Activated CD4-positive, alpha-beta memory T cell treated with anti-CD3 and anti-CD28 coated beads for 36 hours (primary cell): ENCODE results near the gene C8G. TPM values are rescaled to one million over a fixed set of nuclear protein-coding genes. Genes with fewer than 3 reads are reported as not detected.

Experiments
- CTCF ChIA-PET: fragments of 350-600 bp; sonication (Branson Sonifier 250); formaldehyde crosslinking; loops from one replicate; lab custom pipeline; 2021; ENCODE audit warnings: antibody characterized with exemption, inconsistent platforms; lab: Charles Lee
- POLR2A ChIA-PET: fragments of 350-600 bp; sonication (Branson Sonifier 250); formaldehyde crosslinking; loops from one replicate; lab custom pipeline; 2021; ENCODE audit warnings: antibody characterized with exemption; lab: Charles Lee
- DNase-seq: peaks from one replicate; pipeline ENCODE4 v3.0.0-alpha.2; 2020
- H3K27ac Mint-ChIP-seq: one replicate; pipeline ENCODE4 v1.8.0; 2021; ENCODE audit warnings: mixed read lengths
- H3K27me3 Mint-ChIP-seq: one replicate; pipeline ENCODE4 v1.8.0; 2021; ENCODE audit warnings: mixed read lengths
- H3K36me3 Mint-ChIP-seq: one replicate; pipeline ENCODE4 v1.8.0; 2021; ENCODE audit warnings: mixed read lengths
- H3K4me1 Mint-ChIP-seq: one replicate; pipeline ENCODE4 v1.8.0; 2021; ENCODE audit warnings: low read depth, mixed read lengths
- H3K4me3 Mint-ChIP-seq: one replicate; pipeline ENCODE4 v1.8.0; 2021; ENCODE audit warnings: mild to moderate bottlenecking, mixed read lengths
- H3K9me3 Mint-ChIP-seq: one replicate; pipeline ENCODE4 v1.8.0; 2021; ENCODE audit warnings: mixed read lengths
- intact Hi-C: fragments of 100-400 bp; cut with micrococcal nuclease; formaldehyde crosslinking; loops from one replicate; pipeline ENCODE4 v1.15.1; 2023
- total RNA-seq, 2 experiments: library from RNA; stranded (reverse); gene quantifications; one replicate each; pipeline ENCODE4 v1.2.3, GENCODE V29; 2021

C8G gene
- total RNA-seq, 2 experiments from 2014 or later = 0.90 to 0.94 TPM

- peaks cover 35% of the 10 kb centered on the region for H3K36me3 Mint-ChIP-seq
These were observed 23.3 kb upstream of the C8G start for GRCh38 chr9:136921718-136922117.

GRCh38 chr9:136922540-136922939, 22.5 kb upstream of the C8G start:
- peaks cover 30% of the 10 kb centered on the region for H3K36me3 Mint-ChIP-seq
- H3K27me3 Mint-ChIP-seq = no peaks in the 10 kb centered on the region
- H3K27ac Mint-ChIP-seq = peak overlapping the region; percentile 23
- no peaks in the 10 kb centered on the region for H3K9me3 Mint-ChIP-seq
- intact Hi-C loops = no loop called here
- no peaks in the 10 kb centered on the region for H3K4me1 Mint-ChIP-seq
- CTCF ChIA-PET = no interaction called here
- POLR2A ChIA-PET = no interaction called here
- DNase-seq = no peak
- H3K4me3 Mint-ChIP-seq = no peak overlapping the region

More at GRCh38 chr9:136921718-136922117, 23.3 kb upstream of the C8G start:
- DNase-seq = no peak
- no peak overlapping the region for H3K4me3 Mint-ChIP-seq
- ChIA-PET POLR2A (interaction anchor here (0.6 kb wide), 1 partner anchor 96 kb away, joined by 3 read pairs; no protein-coding TSS in a partner anchor), CTCF (no interaction called here)
- H3K27ac Mint-ChIP-seq = no peak overlapping the region
- no peaks in the 10 kb centered on the region for H3K9me3 Mint-ChIP-seq
- H3K27me3 Mint-ChIP-seq = no peaks in the 10 kb centered on the region
- intact Hi-C loops = no loop called here
- peaks cover 3% of the 10 kb centered on the region for H3K4me1 Mint-ChIP-seq

- peaks cover 5% of the 10 kb centered on the region for H3K4me1 Mint-ChIP-seq
- no peak for DNase-seq
- H3K4me3 Mint-ChIP-seq = no peak overlapping the region
- H3K36me3 Mint-ChIP-seq = peaks cover 29% of the 10 kb centered on the region
- intact Hi-C loops = no loop called here
- POLR2A ChIA-PET = no interaction called here
- H3K27ac Mint-ChIP-seq = no peak overlapping the region
- CTCF ChIA-PET = interaction anchor here (1.5 kb wide), 1 partner anchor 82 kb away, joined by 5 read pairs; the partner anchor contains the start of gene AJM1
- no peaks in the 10 kb centered on the region for H3K9me3 Mint-ChIP-seq
- H3K27me3 Mint-ChIP-seq = no peaks in the 10 kb centered on the region
These were observed 21.2 kb upstream of the C8G start for GRCh38 chr9:136923881-136924280.

- CTCF ChIA-PET = interaction anchor here (1.0 to 1.5 kb wide), 3 partner anchors 83 to 103 kb away, joined by 3 to 5 read pairs (median 4); partner anchors contain the start of gene AJM1
- no peak for DNase-seq
- no peak overlapping the region for H3K27ac Mint-ChIP-seq
- POLR2A ChIA-PET = no interaction called here
- H3K36me3 Mint-ChIP-seq = peaks cover 24% of the 10 kb centered on the region
- peaks cover 7% of the 10 kb centered on the region for H3K4me1 Mint-ChIP-seq
- H3K9me3 Mint-ChIP-seq = no peaks in the 10 kb centered on the region
- H3K27me3 Mint-ChIP-seq = no peaks in the 10 kb centered on the region
- H3K4me3 Mint-ChIP-seq = no peak overlapping the region
- intact Hi-C loops = no loop called here
These were observed 19.5 kb upstream of the C8G start for GRCh38 chr9:136925414-136926153.

- ChIA-PET POLR2A (no interaction called here), CTCF (interaction anchor here (1.0 to 1.3 kb wide), 2 partner anchors 84 to 103 kb away, joined by 3 to 4 read pairs; partner anchors contain the start of gene AJM1)
- H3K4me1 Mint-ChIP-seq = peaks cover 8% of the 10 kb centered on the region
- no peaks in the 10 kb centered on the region for H3K9me3 Mint-ChIP-seq
- no peak overlapping the region for H3K4me3 Mint-ChIP-seq
- DNase-seq = no peak
- intact Hi-C loops = no loop called here
- H3K27ac Mint-ChIP-seq = no peak overlapping the region
- H3K36me3 Mint-ChIP-seq = peaks cover 22% of the 10 kb centered on the region
- H3K27me3 Mint-ChIP-seq = no peaks in the 10 kb centered on the region
These were observed 18.8 kb upstream of the C8G start for GRCh38 chr9:136926154-136926704.

- intact Hi-C loops = no loop called here
- H3K27ac Mint-ChIP-seq = no peak overlapping the region
- H3K36me3 Mint-ChIP-seq = peaks cover 23% of the 10 kb centered on the region
- ChIA-PET CTCF (interaction anchor here (1.0 to 1.3 kb wide), 2 partner anchors 84 to 102 kb away, joined by 3 to 4 read pairs; partner anchors contain the start of gene AJM1), POLR2A (interaction anchor here (0.6 kb wide), 1 partner anchor 465 kb away, joined by 3 read pairs; no protein-coding TSS in a partner anchor)
- no peak overlapping the region for H3K4me3 Mint-ChIP-seq
- no peaks in the 10 kb centered on the region for H3K27me3 Mint-ChIP-seq
- no peaks in the 10 kb centered on the region for H3K9me3 Mint-ChIP-seq
- peaks cover 12% of the 10 kb centered on the region for H3K4me1 Mint-ChIP-seq
- no peak for DNase-seq
These were observed 18.3 kb upstream of the C8G start for GRCh38 chr9:136926749-136927148.

GRCh38 chr9:136927343-136928271, 17.4 kb upstream of the C8G start:
- intact Hi-C loops = no loop called here

GRCh38 chr9:136928591-136928990, 16.5 kb upstream of the C8G start:
- no peaks in the 10 kb centered on the region for H3K27me3 Mint-ChIP-seq
- peaks cover 19% of the 10 kb centered on the region for H3K36me3 Mint-ChIP-seq
- POLR2A ChIA-PET = no interaction called here
- H3K4me3 Mint-ChIP-seq = no peak overlapping the region
- no peak overlapping the region for H3K27ac Mint-ChIP-seq
- no peaks in the 10 kb centered on the region for H3K9me3 Mint-ChIP-seq
- intact Hi-C loops = no loop called here
- CTCF ChIA-PET = no interaction called here
- peaks cover 27% of the 10 kb centered on the region for H3K4me1 Mint-ChIP-seq
- no peak for DNase-seq

More at GRCh38 chr9:136927343-136928271, 17.4 kb upstream of the C8G start:
- CTCF ChIA-PET = no interaction called here
- no peak for DNase-seq
- Mint-ChIP-seq H3K4me3 (no peak overlapping the region), H3K9me3 (no peaks in the 10 kb centered on the region), H3K27me3 (no peaks in the 10 kb centered on the region), H3K36me3 (peaks cover 18% of the 10 kb centered on the region), H3K4me1 (peaks cover 20% of the 10 kb centered on the region), H3K27ac (peak overlapping the region; percentile 55)
- POLR2A ChIA-PET = interaction anchor here (0.6 kb wide), 1 partner anchor 466 kb away, joined by 3 read pairs; no protein-coding TSS in a partner anchor

- POLR2A ChIA-PET = interaction anchor here (0.8 kb wide), 1 partner anchor 14 kb away, joined by 3 read pairs; no protein-coding TSS in a partner anchor
- no peak overlapping the region for H3K4me3 Mint-ChIP-seq
- no peaks in the 10 kb centered on the region for H3K9me3 Mint-ChIP-seq
- H3K27ac Mint-ChIP-seq = peak overlapping the region; percentile 51
- H3K27me3 Mint-ChIP-seq = no peaks in the 10 kb centered on the region
- H3K4me1 Mint-ChIP-seq = peaks cover 27% of the 10 kb centered on the region
- intact Hi-C loops = no loop called here
- CTCF ChIA-PET = interaction anchor here (0.6 to 0.7 kb wide), 3 partner anchors 82 to 902 kb away, joined by 3 to 4 read pairs (median 3); no protein-coding TSS in a partner anchor
- no peak for DNase-seq
- peaks cover 19% of the 10 kb centered on the region for H3K36me3 Mint-ChIP-seq
These were observed 15.0 kb upstream of the C8G start for GRCh38 chr9:136930014-136930413.

GRCh38 chr9:136931611-136932130, 13.4 kb upstream of the C8G start:
- H3K27me3 Mint-ChIP-seq = no peaks in the 10 kb centered on the region
- intact Hi-C loops = loop anchor here (2.0 kb wide), 1 partner anchor 29 kb away; no protein-coding TSS in a partner anchor
- ChIA-PET POLR2A (interaction anchor here (0.9 kb wide), 1 partner anchor 29 kb away, joined by 3 read pairs; no protein-coding TSS in a partner anchor), CTCF (interaction anchor here (0.9 to 1.7 kb wide), 3 partner anchors 13 to 104 kb away, joined by 3 to 7 read pairs (median 5); partner anchors contain the start of genes C8G and FBXW5)
- H3K9me3 Mint-ChIP-seq = no peaks in the 10 kb centered on the region
- no peak for DNase-seq
- H3K27ac Mint-ChIP-seq = peak overlapping the region; percentile 73
- H3K36me3 Mint-ChIP-seq = peaks cover 21% of the 10 kb centered on the region
- no peak overlapping the region for H3K4me3 Mint-ChIP-seq
- peaks cover 27% of the 10 kb centered on the region for H3K4me1 Mint-ChIP-seq

GRCh38 chr9:136934277-136934676, 10.8 kb upstream of the C8G start:
- POLR2A ChIA-PET = interaction anchor here (0.7 to 1.0 kb wide), 2 partner anchors 26 to 54 kb away, joined by 3 read pairs; no protein-coding TSS in a partner anchor
- CTCF ChIA-PET = no interaction called here
- no peak overlapping the region for H3K27ac Mint-ChIP-seq

More at GRCh38 chr9:136934277-136934676, 10.8 kb upstream of the C8G start:
- DNase-seq = no peak
- H3K9me3 Mint-ChIP-seq = no peaks in the 10 kb centered on the region
- no peaks in the 10 kb centered on the region for H3K27me3 Mint-ChIP-seq
- peaks cover 20% of the 10 kb centered on the region for H3K4me1 Mint-ChIP-seq
- no peak overlapping the region for H3K4me3 Mint-ChIP-seq
- H3K36me3 Mint-ChIP-seq = peaks cover 24% of the 10 kb centered on the region
- intact Hi-C loops = no loop called here
